Measurements from ENCODE around the gene AIFM3. TPM values are rescaled to one million over a fixed set of nuclear protein-coding genes. Genes with fewer than 3 reads are reported as not detected.

The AIFM3 gene
- total and polyA plus RNA-seq, 3 experiments from 2014 or later, result 0.16 to 0.33 TPM; not detected in 1

DNA sequence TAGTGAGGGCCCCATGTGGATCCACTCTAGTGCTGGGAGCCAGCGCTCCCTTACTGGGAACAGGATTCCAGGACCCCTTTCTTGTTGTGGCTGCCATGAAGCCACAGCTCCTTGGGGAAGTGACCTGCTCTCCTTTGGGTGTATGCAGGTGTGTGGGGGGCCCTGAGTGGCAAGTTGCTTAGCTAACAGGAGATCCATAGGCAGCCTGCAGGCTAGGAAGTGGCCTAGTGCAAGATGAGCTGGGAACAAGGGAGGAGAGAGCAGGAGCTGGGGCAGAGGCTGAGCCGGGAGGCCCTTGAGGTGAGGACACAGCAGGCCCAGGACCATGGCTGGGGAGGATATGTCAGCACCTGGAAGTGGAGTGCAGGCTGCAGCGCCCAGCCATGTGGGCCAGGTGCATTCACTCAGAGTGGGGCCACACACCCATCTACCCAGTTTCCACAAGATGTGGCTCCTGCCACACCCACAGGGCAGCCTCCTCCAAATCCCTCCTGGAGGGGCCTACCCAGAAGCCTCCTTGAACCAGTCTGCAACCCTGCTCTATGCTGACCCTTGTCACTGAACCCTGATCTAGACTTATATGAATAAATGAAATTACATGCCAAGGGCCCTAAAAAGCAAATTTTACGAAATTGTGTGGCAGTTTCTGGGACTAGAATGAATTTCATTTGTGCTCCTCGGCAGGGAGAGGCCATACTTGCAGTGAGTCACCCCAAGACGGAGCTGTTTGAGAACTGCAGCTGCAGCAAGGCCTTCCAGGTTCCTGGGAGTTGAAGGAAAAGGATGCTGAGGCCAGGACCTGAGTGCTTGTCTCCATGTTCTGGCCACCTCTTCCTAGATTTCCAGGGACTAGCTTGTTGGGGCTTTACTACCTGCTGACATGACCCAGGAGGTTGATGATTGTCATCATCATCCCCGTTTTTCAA is 31.6 kb downstream of the AIFM3 start:
- Histone ChIP-seq H3K9me3 (ENCODE audit: low read length) (no peaks in the 10 kb centered on the region), H3K27me3 (ENCODE audit: insufficient read depth, low read length, poor library complexity, severe bottlenecking) (no peaks in the 10 kb centered on the region), H3K27ac (ENCODE audit: low read depth, low read length) (no peak overlapping the region), H3K4me3 (ENCODE audit: low read length) (no peak overlapping the region), H3K4me1 (ENCODE audit: insufficient read depth, low read length) (peaks cover 28% of the 10 kb centered on the region), H3K36me3 (ENCODE audit: insufficient read depth, low read length) (peaks cover 22% of the 10 kb centered on the region)
- DNase-seq, result no peak
- Mint-ChIP-seq H3K27ac (peak overlapping the region in 5 of 8 donors; percentile 43 to 82 (median 65)), H3K36me3 (peaks cover 0 to 74% (median 0%) of the 10 kb centered on the region in 3 donors), H3K27me3 (peaks cover 0 to 3% of the 10 kb centered on the region in 2 donors), H3K9me3 (no peaks in the 10 kb centered on the region), H3K4me3 (no peak overlapping the region), H3K4me1 (peaks cover 21 to 52% (median 23%) of the 10 kb centered on the region in 3 donors)
- POLR2A ChIA-PET, result interaction anchor here (1.9 kb wide), 1 partner anchor 17 kb away, joined by 7 read pairs; the partner anchor contains the start of gene LZTR1
- CTCF ChIA-PET, result no interaction called here

DNA sequence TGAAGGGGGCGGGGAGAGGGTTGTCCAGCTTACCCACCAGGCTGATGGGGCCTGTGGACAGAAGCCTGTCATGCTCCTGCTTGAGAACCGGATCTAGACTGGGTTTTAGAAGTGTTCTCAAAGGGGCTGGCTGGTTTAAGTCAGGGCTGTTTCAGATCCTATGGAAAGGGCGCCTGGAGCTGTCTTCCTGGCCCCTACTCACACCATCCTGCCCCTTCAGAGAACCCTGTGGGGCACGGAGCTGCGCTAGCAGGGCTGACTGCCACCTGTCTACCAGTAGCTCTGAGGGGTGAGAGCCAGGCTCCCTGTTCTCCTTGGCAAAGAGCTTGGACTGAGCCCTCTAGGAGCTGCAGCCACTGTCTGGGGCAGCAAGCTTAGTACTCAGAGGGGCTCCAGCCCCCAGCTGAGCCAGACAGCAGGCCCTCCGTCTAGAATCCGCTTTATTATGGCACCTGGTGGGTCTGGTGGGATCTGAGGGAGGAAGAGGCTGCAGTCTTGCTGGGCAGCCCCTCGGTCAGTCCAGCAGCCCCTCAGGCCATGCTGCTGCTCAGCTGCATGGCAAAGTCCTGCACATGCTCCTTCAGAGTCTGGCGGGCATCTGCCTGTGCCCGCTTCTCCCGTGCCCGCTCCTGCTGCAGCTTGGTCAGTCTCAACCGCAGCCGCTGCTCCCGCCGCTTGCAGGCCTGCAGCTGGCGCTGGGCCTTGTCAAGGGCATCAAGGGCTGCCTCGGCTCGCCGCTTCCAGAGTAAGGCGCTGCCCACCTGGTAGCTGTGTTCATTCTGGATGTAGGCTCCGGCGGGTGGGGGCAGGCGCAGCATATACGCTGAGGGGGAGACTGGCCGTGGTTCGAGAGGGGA is 32.5 kb downstream of the AIFM3 start:
- Mint-ChIP-seq H3K4me1 (peaks cover 22 to 55% (median 23%) of the 10 kb centered on the region in 3 donors), H3K27ac (peak overlapping the region in 7 of 8 donors; percentile 43 to 100 (median 99)), H3K27me3 (peaks cover 0 to 3% of the 10 kb centered on the region in 2 donors), H3K4me3 (peak overlapping the region in 4 of 7 donors; percentile 93 to 97 (median 96)), H3K36me3 (peaks cover 0 to 70% (median 0%) of the 10 kb centered on the region in 3 donors), H3K9me3 (no peaks in the 10 kb centered on the region)
- CTCF ChIA-PET, result no interaction called here
- Histone ChIP-seq H3K4me1 (ENCODE audit: insufficient read depth, low read length) (peaks cover 32% of the 10 kb centered on the region), H3K36me3 (ENCODE audit: insufficient read depth, low read length) (peaks cover 22% of the 10 kb centered on the region), H3K4me3 (ENCODE audit: low read length) (peak overlapping the region; percentile 65), H3K9me3 (ENCODE audit: low read length) (no peaks in the 10 kb centered on the region), H3K27ac (ENCODE audit: low read depth, low read length) (peak overlapping the region; percentile 99), H3K27me3 (ENCODE audit: insufficient read depth, low read length, poor library complexity, severe bottlenecking) (no peaks in the 10 kb centered on the region)
- POLR2A ChIA-PET, result interaction anchor here (1.9 kb wide), 1 partner anchor 18 kb away, joined by 7 read pairs; the partner anchor contains the start of gene LZTR1
- no peak for DNase-seq

DNA sequence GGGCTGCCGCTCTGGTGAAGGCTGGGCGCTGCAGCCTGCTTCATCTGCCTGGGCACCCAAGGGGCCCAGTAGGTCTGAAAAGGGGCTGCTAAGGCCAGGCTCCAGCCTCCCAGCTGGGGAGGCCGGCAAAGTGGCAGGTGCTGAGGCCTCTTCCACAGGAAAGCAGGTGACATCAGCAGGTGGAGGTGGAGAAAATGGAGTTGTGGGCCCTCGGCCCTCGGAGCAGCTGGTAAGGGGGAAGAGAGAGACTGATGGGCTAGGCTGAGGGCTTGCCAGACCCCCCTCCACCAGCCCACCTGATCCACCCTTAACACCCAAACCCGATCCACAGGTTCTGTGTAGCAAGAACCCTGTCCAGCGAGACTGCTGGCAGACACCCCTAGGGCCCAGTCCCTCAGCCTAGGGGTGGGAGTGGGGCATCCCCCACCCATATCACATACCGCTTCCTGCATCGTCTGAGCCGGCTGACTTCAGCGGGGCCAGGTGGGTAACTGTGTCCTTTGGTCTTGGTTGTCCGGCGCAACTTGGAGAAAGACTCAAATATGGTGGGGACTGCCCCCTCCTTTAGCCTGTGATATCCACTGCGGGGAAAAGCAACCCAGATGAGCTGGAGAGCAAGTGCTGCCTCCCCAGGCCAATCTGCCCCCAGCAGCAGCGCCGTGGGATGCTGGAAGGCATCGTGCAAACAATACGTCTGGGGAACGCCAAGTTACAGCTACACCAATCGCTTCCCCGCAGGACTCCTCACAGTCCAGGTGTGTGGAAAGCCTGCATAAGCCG is 33.3 kb downstream of the AIFM3 start:
- H3K4me1 ChIP-seq (ENCODE audit: insufficient read depth, low read length), result peaks cover 32% of the 10 kb centered on the region
- POLR2A ChIA-PET, result interaction anchor here (1.0 to 1.4 kb wide), 2 partner anchors 18 to 681 kb away, joined by 3 to 6 read pairs; partner anchors contain the start of genes DGCR6L and LZTR1

DNA sequence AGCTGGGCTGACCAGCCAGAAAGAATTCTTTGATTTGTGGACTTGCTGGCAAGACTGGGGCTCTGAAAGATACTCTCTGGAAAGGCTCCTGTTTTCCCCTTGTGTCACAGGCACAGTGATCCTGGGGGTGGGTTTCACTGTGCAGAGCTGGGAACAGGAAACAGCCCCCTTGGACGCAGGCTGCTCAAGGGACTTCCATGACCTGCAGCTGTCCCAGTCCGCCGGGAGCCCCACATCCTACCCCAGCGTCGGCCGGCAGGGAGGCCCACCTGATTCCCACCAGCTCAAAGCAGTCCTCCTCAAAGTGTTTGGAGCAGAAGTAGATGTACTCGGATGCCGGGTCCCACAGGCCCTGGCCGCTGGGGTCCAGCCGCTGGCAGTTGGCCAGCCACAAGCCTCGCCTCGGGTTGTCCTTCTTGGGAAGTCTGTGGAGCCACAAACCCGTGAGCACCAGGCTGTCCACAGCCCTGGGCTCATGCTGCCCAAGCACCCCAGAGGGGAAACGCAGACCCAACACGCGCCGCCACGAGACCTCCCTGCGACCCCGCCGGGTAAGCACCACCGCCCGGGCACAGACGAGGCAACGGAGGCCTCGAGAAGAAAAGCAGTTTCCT is 34.0 kb downstream of the AIFM3 start:
- Histone ChIP-seq H3K27me3 (ENCODE audit: insufficient read depth, low read length, poor library complexity, severe bottlenecking) (no peaks in the 10 kb centered on the region), H3K36me3 (ENCODE audit: insufficient read depth, low read length) (peaks cover 22% of the 10 kb centered on the region), H3K27ac (ENCODE audit: low read depth, low read length) (peak overlapping the region; percentile 99), H3K4me1 (ENCODE audit: insufficient read depth, low read length) (peaks cover 32% of the 10 kb centered on the region), H3K4me3 (ENCODE audit: low read length) (peak overlapping the region; percentile 65), H3K9me3 (ENCODE audit: low read length) (no peaks in the 10 kb centered on the region)
- peak overlapping the region; percentile 85 to 97 (median 95) for H3K4me3 Mint-ChIP-seq
- ChIA-PET CTCF (interaction anchor here (1.1 to 1.9 kb wide), 2 partner anchors 14 to 19 kb away, joined by 4 to 5 read pairs; partner anchors contain the start of genes LZTR1 and P2RX6), POLR2A (interaction anchor here (1.0 to 1.4 kb wide), 2 partner anchors 19 to 682 kb away, joined by 3 to 6 read pairs; partner anchors contain the start of genes DGCR6L and LZTR1)
- H3K36me3 Mint-ChIP-seq, result peaks cover 0 to 57% (median 0%) of the 10 kb centered on the region in 3 donors
- no peak for DNase-seq
- peaks cover 22 to 55% (median 23%) of the 10 kb centered on the region in 3 donors for H3K4me1 Mint-ChIP-seq
- H3K27ac Mint-ChIP-seq, result peak overlapping the region; percentile 97 to 100 (median 99)
- H3K9me3 Mint-ChIP-seq, result no peaks in the 10 kb centered on the region
- H3K27me3 Mint-ChIP-seq, result peaks cover 0 to 3% of the 10 kb centered on the region in 2 donors

More for the DNA sequence above, 33.3 kb downstream of the AIFM3 start:
- Mint-ChIP-seq H3K27me3 (peaks cover 0 to 3% of the 10 kb centered on the region in 2 donors), H3K9me3 (no peaks in the 10 kb centered on the region), H3K27ac (peak overlapping the region; percentile 97 to 100 (median 99)), H3K4me1 (peaks cover 22 to 55% (median 23%) of the 10 kb centered on the region in 3 donors), H3K36me3 (peaks cover 0 to 63% (median 0%) of the 10 kb centered on the region in 3 donors), H3K4me3 (peak overlapping the region; percentile 85 to 97 (median 95))
- peaks cover 22% of the 10 kb centered on the region for H3K36me3 ChIP-seq (ENCODE audit: insufficient read depth, low read length)
- H3K27me3 ChIP-seq (ENCODE audit: insufficient read depth, low read length, poor library complexity, severe bottlenecking), result no peaks in the 10 kb centered on the region
- H3K27ac ChIP-seq (ENCODE audit: low read depth, low read length), result peak overlapping the region; percentile 99
- peak overlapping the region; percentile 65 for H3K4me3 ChIP-seq (ENCODE audit: low read length)
- no peaks in the 10 kb centered on the region for H3K9me3 ChIP-seq (ENCODE audit: low read length)
- CTCF ChIA-PET, result interaction anchor here (1.1 kb wide), 1 partner anchor 18 kb away, joined by 5 read pairs; the partner anchor contains the start of gene LZTR1
- DNase-seq, result no peak

DNA sequence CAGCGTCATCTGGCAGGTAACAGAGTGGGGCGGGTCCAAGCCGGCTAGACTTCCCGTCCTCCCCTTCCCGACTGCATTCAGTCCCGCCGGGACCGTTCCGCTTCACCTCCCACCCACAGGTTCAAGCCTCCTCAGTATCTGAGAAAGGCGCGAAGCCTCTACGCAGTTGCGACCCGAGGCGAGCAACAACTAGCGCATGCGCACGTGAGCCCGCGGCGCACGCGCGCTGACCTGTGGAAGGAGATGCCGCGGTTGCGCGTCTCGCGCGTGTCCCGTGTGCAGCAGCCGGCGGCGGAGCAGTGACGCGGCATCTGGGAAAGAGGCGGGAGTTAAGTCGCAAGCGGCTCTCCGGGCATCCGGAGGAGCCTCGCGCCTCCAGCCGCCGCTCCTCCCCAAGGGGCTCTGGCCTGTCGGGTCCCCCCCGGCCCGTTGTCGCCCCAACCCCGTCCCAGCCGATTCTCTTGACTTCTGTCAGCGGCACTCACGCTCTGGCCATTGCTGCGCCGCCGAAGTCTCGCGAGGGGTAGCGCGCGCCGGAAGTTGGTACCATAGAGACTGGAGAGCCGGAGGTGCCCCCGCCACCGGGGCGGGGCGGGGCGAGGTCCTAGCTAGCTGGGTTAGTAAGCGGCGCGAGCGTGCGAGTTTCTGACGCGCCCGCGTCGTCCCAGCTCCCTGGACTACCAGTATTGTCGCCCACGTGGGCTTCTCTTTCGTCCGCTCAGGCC is 34.7 kb downstream of the AIFM3 start, which contains the start of gene THAP7:
THAP7 (minus strand) TSS at position 518 of the 725 bp plus-strand sequence; CDS start at position 311, 207 bp downstream.
- no peaks in the 10 kb centered on the region for H3K9me3 ChIP-seq (ENCODE audit: low read length)
- Mint-ChIP-seq H3K9me3 (no peaks in the 10 kb centered on the region), H3K4me3 (peak within 1 kb of the TSS; percentile 85 to 97 (median 95)), H3K4me1 (peaks cover 22 to 55% (median 23%) of the 10 kb centered on the region in 3 donors), H3K27ac (peak within 1 kb of the TSS; percentile 97 to 100 (median 99)), H3K36me3 (peaks cover 0 to 52% (median 0%) of the 10 kb centered on the region in 3 donors), H3K27me3 (peaks cover 0 to 3% of the 10 kb centered on the region in 2 donors)
- H3K27me3 ChIP-seq (ENCODE audit: insufficient read depth, low read length, poor library complexity, severe bottlenecking), result no peaks in the 10 kb centered on the region
- peaks cover 22% of the 10 kb centered on the region for H3K36me3 ChIP-seq (ENCODE audit: insufficient read depth, low read length)
- DNase-seq, result peak; percentile 95 to 98 (median 97)
- peak within 1 kb of the TSS; percentile 65 for H3K4me3 ChIP-seq (ENCODE audit: low read length)
- peak within 1 kb of the TSS; percentile 99 for H3K27ac ChIP-seq (ENCODE audit: low read depth, low read length)
- ChIA-PET POLR2A (interaction anchor here (0.6 to 2.2 kb wide), 5 partner anchors 12 to 885 kb away, joined by 3 to 12 read pairs (median 6); partner anchors contain the start of genes LZTR1, P2RX6 and TRMT2A), CTCF (interaction anchor here (1.1 to 1.9 kb wide), 3 partner anchors 13 to 20 kb away, joined by 4 to 5 read pairs (median 5); partner anchors contain the start of genes LZTR1 and P2RX6)
- H3K4me1 ChIP-seq (ENCODE audit: insufficient read depth, low read length), result peaks cover 32% of the 10 kb centered on the region

DNA sequence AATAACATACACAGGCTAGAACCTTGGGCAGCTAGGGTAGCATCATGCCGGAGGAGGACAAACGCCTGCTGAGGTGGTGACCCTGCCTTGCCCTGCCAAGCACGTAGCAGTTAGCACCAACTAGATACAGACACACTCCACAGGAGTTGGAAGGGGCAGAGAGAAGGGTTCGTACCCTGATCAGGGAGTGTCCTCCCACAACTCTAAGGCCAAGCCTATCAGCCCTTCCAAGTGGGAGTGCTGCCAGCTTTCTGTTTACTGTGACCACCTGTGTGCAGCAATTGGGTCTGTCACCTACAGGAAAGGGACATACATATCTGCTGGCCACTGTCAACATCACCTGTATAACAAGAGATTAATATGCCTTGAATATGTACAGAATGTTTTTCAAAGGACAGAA is 36.7 kb downstream of the AIFM3 start:
- Mint-ChIP-seq H3K27ac (peak overlapping the region; percentile 43 to 99 (median 68)), H3K4me1 (peaks cover 22 to 48% (median 24%) of the 10 kb centered on the region in 3 donors), H3K27me3 (peaks cover 0 to 3% of the 10 kb centered on the region in 2 donors), H3K9me3 (no peaks in the 10 kb centered on the region), H3K36me3 (peaks cover 0 to 36% (median 0%) of the 10 kb centered on the region in 3 donors), H3K4me3 (peak overlapping the region; percentile 15 to 96 (median 93))
- Histone ChIP-seq H3K36me3 (ENCODE audit: insufficient read depth, low read length) (peaks cover 20% of the 10 kb centered on the region), H3K9me3 (ENCODE audit: low read length) (no peaks in the 10 kb centered on the region), H3K4me1 (ENCODE audit: insufficient read depth, low read length) (peaks cover 32% of the 10 kb centered on the region), H3K27ac (ENCODE audit: low read depth, low read length) (peak overlapping the region; percentile 99), H3K4me3 (ENCODE audit: low read length) (no peak overlapping the region), H3K27me3 (ENCODE audit: insufficient read depth, low read length, poor library complexity, severe bottlenecking) (no peaks in the 10 kb centered on the region)
- no peak for DNase-seq
- ChIA-PET POLR2A (interaction anchor here (2.2 kb wide), 1 partner anchor 10 kb away, joined by 12 read pairs; no protein-coding TSS in a partner anchor), CTCF (interaction anchor here (1.1 to 1.5 kb wide), 2 partner anchors 10 to 22 kb away, joined by 3 to 4 read pairs; partner anchors contain the start of gene LZTR1)
